Measurements from ENCODE around the gene FAM234A.

DNA sequence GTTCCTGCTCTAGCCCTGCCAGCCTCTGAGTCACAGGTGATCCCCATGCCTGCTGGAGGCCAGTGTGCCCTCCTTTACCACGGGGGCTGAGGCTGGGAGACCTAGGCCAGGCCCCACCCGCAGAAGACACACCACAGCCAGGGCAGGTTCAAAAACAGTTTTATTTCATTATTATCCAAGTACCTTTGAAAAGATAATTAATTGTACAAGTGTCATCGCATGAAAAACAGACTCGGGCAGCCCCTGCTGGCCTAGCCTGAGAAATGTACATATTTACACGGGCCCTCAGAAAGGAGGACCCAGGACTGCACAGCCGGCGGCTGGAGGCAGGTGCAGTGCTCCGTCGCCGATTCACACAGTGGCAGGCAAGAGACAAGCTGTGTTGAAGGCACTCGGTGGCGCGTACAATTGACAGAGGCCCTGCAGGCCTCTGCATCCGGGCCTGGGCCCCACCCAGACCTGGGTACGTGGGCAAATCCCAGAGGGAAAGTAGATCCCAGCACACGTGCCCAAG is 52.7 kb downstream of the FAM234A start:
- no peak for TF ChIP-seq EZH2 (IDR thresholded peaks at IDR 0.05; ENCODE audit: borderline replicate concordance, low read depth, low read length, poor library complexity, severe bottlenecking)
- TF ChIP-seq, protein P1, sequence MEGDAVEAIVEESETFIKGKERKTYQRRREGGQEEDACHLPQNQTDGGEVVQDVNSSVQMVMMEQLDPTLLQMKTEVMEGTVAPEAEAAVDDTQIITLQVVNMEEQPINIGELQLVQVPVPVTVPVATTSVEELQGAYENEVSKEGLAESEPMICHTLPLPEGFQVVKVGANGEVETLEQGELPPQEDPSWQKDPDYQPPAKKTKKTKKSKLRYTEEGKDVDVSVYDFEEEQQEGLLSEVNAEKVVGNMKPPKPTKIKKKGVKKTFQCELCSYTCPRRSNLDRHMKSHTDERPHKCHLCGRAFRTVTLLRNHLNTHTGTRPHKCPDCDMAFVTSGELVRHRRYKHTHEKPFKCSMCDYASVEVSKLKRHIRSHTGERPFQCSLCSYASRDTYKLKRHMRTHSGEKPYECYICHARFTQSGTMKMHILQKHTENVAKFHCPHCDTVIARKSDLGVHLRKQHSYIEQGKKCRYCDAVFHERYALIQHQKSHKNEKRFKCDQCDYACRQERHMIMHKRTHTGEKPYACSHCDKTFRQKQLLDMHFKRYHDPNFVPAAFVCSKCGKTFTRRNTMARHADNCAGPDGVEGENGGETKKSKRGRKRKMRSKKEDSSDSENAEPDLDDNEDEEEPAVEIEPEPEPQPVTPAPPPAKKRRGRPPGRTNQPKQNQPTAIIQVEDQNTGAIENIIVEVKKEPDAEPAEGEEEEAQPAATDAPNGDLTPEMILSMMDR (conservative IDR thresholded peaks at IDR 0.05; ENCODE audit: low read depth, low read length) = peak; percentile 44

All from A673 (cell line).